GM23248 (cell line): ENCODE measurements around the gene SRR. TPM values are rescaled to one million over a fixed set of nuclear protein-coding genes. Genes with fewer than 3 reads are reported as not detected.

Experiments
- DNase-seq: peaks from one replicate; pipeline ENCODE4 v3.0.0-alpha.2; 2015
- H2AFZ ChIP-seq: fragments of 200-600 bp; sonication (generic); 2 replicates; pipeline ENCODE4 v1.6.1; 2016; ENCODE audit warnings: antibody characterized with exemption
- H3F3A ChIP-seq: fragments of 200-600 bp; sonication (generic); 2 replicates; pipeline ENCODE4 v1.6.1; 2016; ENCODE audit warnings: mild to moderate bottlenecking, antibody characterized with exemption, mixed run types; ENCODE audit not compliant: insufficient read depth
- H3K27ac ChIP-seq: fragments of 200-600 bp; sonication (generic); 2 replicates; pipeline ENCODE4 v1.5.1; 2016; ENCODE audit warnings: mild to moderate bottlenecking
- H3K27me3 ChIP-seq: fragments of 200-600 bp; sonication (generic); replicated peaks from 2 replicates; pipeline ENCODE4 v1.6.1; 2016; ENCODE audit warnings: mild to moderate bottlenecking; ENCODE audit not compliant: insufficient read depth
- H3K36me3 ChIP-seq: fragments of 200-600 bp; sonication (generic); 2 replicates; pipeline ENCODE4 v1.6.1; 2016; ENCODE audit warnings: low read depth, mild to moderate bottlenecking
- H3K4me1 ChIP-seq: fragments of 200-600 bp; sonication (generic); 2 replicates; pipeline ENCODE4 v1.6.1; 2016; ENCODE audit warnings: mild to moderate bottlenecking; ENCODE audit not compliant: insufficient read depth
- H3K4me2 ChIP-seq: fragments of 200-600 bp; sonication (generic); one replicate; pipeline ENCODE4 v1.6.1; 2016; ENCODE audit warnings: mild to moderate bottlenecking; ENCODE audit not compliant: unreplicated experiment
- H3K4me3 ChIP-seq: fragments of 200-600 bp; sonication (generic); 2 replicates; pipeline ENCODE4 v1.5.1; 2016; ENCODE audit warnings: mild to moderate bottlenecking
- H3K79me2 ChIP-seq: fragments of 200-600 bp; sonication (generic); 2 replicates; pipeline ENCODE4 v1.6.1; 2016; ENCODE audit warnings: mild to moderate bottlenecking; ENCODE audit not compliant: insufficient read depth
- H3K9ac ChIP-seq: fragments of 200-600 bp; sonication (generic); 2 replicates; pipeline ENCODE4 v1.6.1; 2016; ENCODE audit warnings: mild to moderate bottlenecking
- H3K9me2 ChIP-seq: fragments of 200-600 bp; sonication (generic); 2 replicates; pipeline ENCODE4 v1.6.1; 2016; ENCODE audit warnings: mixed run types, mild to moderate bottlenecking, moderate library complexity; ENCODE audit not compliant: insufficient read depth
- H3K9me3 ChIP-seq: fragments of 200-600 bp; sonication (generic); one replicate; pipeline ENCODE4 v1.6.1; 2017; ENCODE audit warnings: low read depth
- H4K20me1 ChIP-seq: fragments of 200-600 bp; sonication (generic); 2 replicates; pipeline ENCODE4 v1.6.0; 2016; ENCODE audit not compliant: insufficient read depth
- EZH2 ChIP-seq: fragments of 200-600 bp; sonication (generic); IDR thresholded peaks from 2 replicates; pipeline ENCODE4 v1.6.1; 2018; ENCODE audit warnings: antibody characterized with exemption, mild to moderate bottlenecking; ENCODE audit not compliant: insufficient read depth, poor library complexity, severe bottlenecking
- EZH2phosphoT487 ChIP-seq: fragments of 200-600 bp; sonication (generic); IDR thresholded peaks from 2 replicates; pipeline ENCODE4 v1.6.1; 2018; ENCODE audit warnings: antibody characterized with exemption, moderate library complexity, mild to moderate bottlenecking, low read depth; ENCODE audit not compliant: insufficient read depth
- WGBS, 2 experiments: methylation state at CpG; one replicate each; pipeline ENCODE4 v1.1.6; 2015 to 2017; ENCODE audit warnings: low lambda C conversion rate in 2 of 2, low coverage in 1 of 2; ENCODE audit errors: missing lambda C conversion rate in 2 of 2; 5-methylcytosine and 5-hydroxymethylcytosine counted together
- in situ Hi-C: fragments of 300-500 bp; cut with MboI; formaldehyde crosslinking; loops from 2 replicates; pipeline ENCODE4 v1.15.0; 2020
- polyA plus RNA-seq: library from polyadenylated mRNA; unstranded; fragments of >200 nt; fragmentation: Nextera tagmentation; extraction: Ambion mirVana; gene quantifications from 2 replicates; pipeline ENCODE4 v1.2.1, GENCODE V29; 2016
- small RNA-seq: library from RNA; depleted of rRNA; stranded (forward); fragments of <200 nt; gene quantifications from one replicate; pipeline ENCODE3, GENCODE V24; 2014; ENCODE audit warnings: low read depth, low replicate concordance
- total RNA-seq: library from RNA; depleted of rRNA; stranded (reverse); fragments of >200 nt; shearing (Covaris generic); gene quantifications from 2 replicates; pipeline ENCODE4 v1.2.3, GENCODE V29; 2014; rRNA removed

SRR gene
- total and polyA plus RNA-seq, 2 experiments from 2014 or later, result 24.2 to 28.8 TPM

DNA sequence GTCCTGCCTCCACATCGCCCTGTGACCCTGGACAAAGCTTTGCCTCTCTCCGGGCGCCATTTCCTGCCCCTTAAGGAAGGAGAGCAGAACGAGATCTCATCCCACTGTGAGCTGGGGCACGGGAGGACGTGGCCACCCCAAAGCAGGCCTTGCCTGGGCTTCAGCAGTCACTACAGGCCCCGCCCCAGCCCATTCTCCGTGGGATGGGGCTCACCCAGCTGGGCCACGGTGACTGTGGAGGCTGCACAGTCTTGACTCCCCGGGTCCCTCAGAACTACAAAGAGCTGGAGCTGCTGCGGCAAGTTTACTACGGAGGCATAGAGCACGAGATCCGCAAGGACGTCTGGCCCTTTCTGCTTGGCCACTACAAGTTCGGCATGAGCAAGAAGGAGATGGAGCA is 68.9 kb downstream of the SRR start:
- H3K9me2 ChIP-seq, result no peaks in the 10 kb centered on the region
- H3K79me2 ChIP-seq, result no peaks in the 10 kb centered on the region
- no peaks in the 10 kb centered on the region for H4K20me1 ChIP-seq
- 86 to 91% methylated on average over 15 to 16 of the region's 16 CpGs for WGBS, 2 experiments
- in situ Hi-C loops, result no loop called here
- H3K27me3 ChIP-seq, result no peaks in the 10 kb centered on the region
- no peak overlapping the region for H3K4me3 ChIP-seq
- H3K27ac ChIP-seq, result no peak overlapping the region
- no peaks in the 10 kb centered on the region for H3K36me3 ChIP-seq
- no peak overlapping the region for H3K9ac ChIP-seq
- TF ChIP-seq EZH2phosphoT487 (no peak), EZH2 (no peak)
- H3K9me3 ChIP-seq, result no peaks in the 10 kb centered on the region
- H3K4me1 ChIP-seq, result no peaks in the 10 kb centered on the region
- no peak overlapping the region for H3K4me2 ChIP-seq
- no peak overlapping the region for H2AFZ ChIP-seq
- no peaks in the 10 kb centered on the region; the same call in 1 of the 2 replicates for H3F3A ChIP-seq
- DNase-seq, result no peak

DNA sequence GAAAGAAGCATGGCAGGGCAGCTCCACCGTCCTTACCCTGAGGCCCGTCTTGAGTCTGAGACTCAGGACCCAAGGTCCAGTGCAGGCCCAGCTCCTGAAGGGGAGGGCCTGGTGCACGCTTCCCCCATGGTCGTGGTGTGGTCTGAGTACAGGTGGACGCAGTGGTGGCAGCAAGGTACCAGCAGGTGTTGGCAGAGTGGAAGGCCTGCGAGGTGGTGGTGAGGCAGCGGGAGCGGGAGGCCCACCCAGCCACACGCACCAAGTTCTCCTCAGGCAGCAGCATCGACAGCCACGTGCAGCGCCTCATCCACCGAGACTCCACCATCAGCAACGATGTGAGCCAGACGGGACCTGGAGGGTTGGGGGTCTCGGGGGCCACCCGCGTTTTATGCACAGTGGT is 69.4 kb downstream of the SRR start:
- H3F3A ChIP-seq, result no peaks in the 10 kb centered on the region; the same call in 1 of the 2 replicates
- H3K9me2 ChIP-seq, result no peaks in the 10 kb centered on the region
- in situ Hi-C loops, result no loop called here
- H3K4me1 ChIP-seq, result no peaks in the 10 kb centered on the region
- no peaks in the 10 kb centered on the region for H3K79me2 ChIP-seq
- WGBS, 2 experiments, result 96% methylated on average over 14 to 18 of the region's 18 CpGs
- H3K36me3 ChIP-seq, result no peaks in the 10 kb centered on the region
- H3K4me2 ChIP-seq, result no peak overlapping the region
- no peaks in the 10 kb centered on the region for H3K27me3 ChIP-seq
- no peak overlapping the region for H3K27ac ChIP-seq
- H3K9me3 ChIP-seq, result no peaks in the 10 kb centered on the region
- no peaks in the 10 kb centered on the region for H4K20me1 ChIP-seq
- no peak for DNase-seq
- no peak overlapping the region for H3K4me3 ChIP-seq
- H2AFZ ChIP-seq, result no peak overlapping the region
- TF ChIP-seq EZH2phosphoT487, result no peak
- TF ChIP-seq EZH2, result no peak
- H3K9ac ChIP-seq, result no peak overlapping the region

Small RNA genes lying within 50 kb of the gene (small RNA-seq; reads per million reads assigned to genes)
- gene AC006435.3, result not detected
- gene SNORD91A, result 65.6 reads per million, percentile 93 among the genes with 10 or more reads in this experiment
- gene SNORD91B, result 16.4 reads per million, percentile 88 among the genes with 10 or more reads in this experiment

Other genes starting within 250 kb of the SRR start
- 35.0 and 59.8 TPM in 2 replicates for gene HIC1, start 248.8 kb upstream of the SRR start, total RNA-seq
- 1.6 TPM in 2 replicates for gene HIC1, start 248.8 kb upstream of the SRR start, polyA plus RNA-seq
- 34.9 and 63.1 TPM in 2 replicates for gene SMG6, start 165 bp upstream of the SRR start, total RNA-seq
- 16.8 and 18.7 TPM in 2 replicates for gene SMG6, start 165 bp upstream of the SRR start, polyA plus RNA-seq
- gene TSR1, start 32.5 kb downstream of the SRR start, total RNA-seq, result 44.6 and 73.3 TPM in 2 replicates
- 45.7 and 46.9 TPM in 2 replicates for gene TSR1, start 32.5 kb downstream of the SRR start, polyA plus RNA-seq
- gene SGSM2, start 33.6 kb downstream of the SRR start, total RNA-seq, result 29.2 and 32.3 TPM in 2 replicates
- gene SGSM2, start 33.6 kb downstream of the SRR start, polyA plus RNA-seq, result 17.8 and 19.8 TPM in 2 replicates
- 3.7 and 6.2 TPM in 2 replicates for gene MNT, start 97.1 kb downstream of the SRR start, total RNA-seq
- gene MNT, start 97.1 kb downstream of the SRR start, polyA plus RNA-seq, result 6.2 and 8.2 TPM in 2 replicates
- gene METTL16, start 207.9 kb downstream of the SRR start, total RNA-seq, result 9.7 and 12.0 TPM in 2 replicates
- gene METTL16, start 207.9 kb downstream of the SRR start, polyA plus RNA-seq, result 13.0 and 14.4 TPM in 2 replicates